ENCODE measurements around the gene PIK3C3. TPM values are rescaled to one million over a fixed set of nuclear protein-coding genes. Genes with fewer than 3 reads are reported as not detected.

Gene PIK3C3
- total RNA-seq, 1 experiment from 2014 or later = 50.8 TPM

DNA sequence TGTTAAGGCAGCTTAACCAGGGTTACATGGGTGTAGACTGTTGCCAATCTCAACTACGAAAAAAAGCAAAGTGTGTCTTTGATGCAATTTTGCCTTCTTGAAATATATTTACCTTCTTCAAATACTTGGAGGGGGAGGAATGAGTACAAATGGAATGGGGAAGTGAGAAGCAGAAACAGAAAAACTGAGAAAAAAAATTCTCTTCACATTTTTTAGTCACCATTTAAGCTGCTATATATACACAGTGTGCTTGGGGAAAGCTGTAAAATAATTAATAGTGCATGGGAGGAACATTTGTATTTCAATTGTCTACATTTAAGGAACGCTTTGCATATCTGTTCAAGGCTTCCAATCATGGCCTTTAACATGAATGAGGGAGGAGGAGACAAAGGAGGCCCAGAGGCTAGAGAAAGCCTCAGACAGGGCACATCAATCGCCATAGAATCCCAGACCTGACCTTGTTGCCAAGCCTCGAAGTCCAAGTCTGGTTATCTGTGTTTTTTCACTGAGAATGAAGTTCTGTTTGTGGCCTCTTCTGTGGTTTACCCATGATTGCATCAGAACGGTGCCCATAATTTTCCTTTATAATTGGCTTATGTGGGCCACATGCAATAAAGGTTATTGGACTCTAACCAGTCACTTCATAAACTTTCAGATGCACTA is 158.6 kb downstream of the PIK3C3 start:
- Histone ChIP-seq H3K36me3 (ENCODE audit: insufficient read depth, low read length, poor library complexity, severe bottlenecking) (no peaks in the 10 kb centered on the region), H3K4me3 (ENCODE audit: low read depth, low read length, poor library complexity, severe bottlenecking) (no peak overlapping the region), H3K9me3 (ENCODE audit: low read depth, low read length, poor library complexity, severe bottlenecking) (no peaks in the 10 kb centered on the region), H3K27me3 (replicated peaks; ENCODE audit: insufficient read depth, low read depth, low read length, poor library complexity) (no peaks in the 10 kb centered on the region), H3K27ac (ENCODE audit: low read depth, low read length, poor library complexity, severe bottlenecking) (peak overlapping the region; percentile 91), H3K4me1 (ENCODE audit: insufficient read depth, low read length, poor library complexity, severe bottlenecking) (peaks cover 26% of the 10 kb centered on the region)
- intact Hi-C loops (cut with micrococcal nuclease; ENCODE audit: unreplicated experiment) = loop anchor here (1.0 to 10.0 kb wide), 8 partner anchors 60 to 1481 kb away; partner anchors contain the start of gene SYT4
- peak; percentile 53 for DNase-seq (ENCODE audit: low spot score)
- ChIA-PET POLR2A (ENCODE audit: low non-redundant PET) (interaction anchor here (1.0 kb wide), 1 partner anchor 161 kb away, joined by 5 read pairs; no protein-coding TSS in a partner anchor), CTCF (interaction anchor here (0.9 to 1.8 kb wide), 8 partner anchors 60 to 1458 kb away, joined by 3 to 10 read pairs (median 4); partner anchors contain the start of gene SYT4)
- no TSS peak for BruUV-seq (replicated peaks)
- TF ChIP-seq CTCF (conservative IDR thresholded peaks at IDR 0.05; ENCODE audit: low read depth, low read length) (no peak), EZH2 (IDR thresholded peaks at IDR 0.05; ENCODE audit: borderline replicate concordance, low read depth, low read length, poor library complexity, severe bottlenecking) (no peak)

DNA sequence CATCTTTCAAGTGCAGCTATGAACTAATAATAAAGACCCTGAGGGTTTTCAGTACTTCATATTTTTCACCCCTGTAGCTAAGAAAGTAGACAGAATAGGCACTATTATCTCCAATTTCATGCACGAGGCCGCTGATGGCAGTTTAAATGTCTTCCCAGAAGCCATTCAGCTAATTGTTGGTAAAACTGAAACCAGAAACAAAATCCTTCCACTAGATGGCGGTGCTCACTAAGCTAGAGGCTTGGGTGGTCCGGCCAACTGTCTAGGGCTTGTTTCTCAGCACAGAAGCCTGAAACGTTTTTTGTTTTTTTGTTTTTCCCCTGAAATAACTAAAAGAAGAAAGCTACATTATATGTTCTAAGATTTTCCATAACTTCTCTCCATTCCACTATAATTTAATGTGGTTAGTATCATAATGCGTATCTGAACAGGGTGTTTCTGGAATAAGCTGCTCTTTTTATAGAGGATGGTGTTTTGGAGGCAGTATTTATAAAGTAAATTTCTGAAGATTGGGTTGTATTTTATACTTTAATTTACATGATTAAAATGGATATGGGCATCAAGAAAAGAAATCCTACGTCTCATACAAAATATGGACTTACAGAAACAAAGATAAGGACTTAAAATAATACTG is 159.4 kb downstream of the PIK3C3 start:
- intact Hi-C loops (cut with micrococcal nuclease; ENCODE audit: unreplicated experiment) = loop anchor here (1.0 to 10.0 kb wide), 8 partner anchors 61 to 1480 kb away; partner anchors contain the start of gene SYT4
- POLR2A ChIA-PET (ENCODE audit: low non-redundant PET) = interaction anchor here (1.0 kb wide), 1 partner anchor 161 kb away, joined by 5 read pairs; no protein-coding TSS in a partner anchor
- no peak for TF ChIP-seq EZH2 (IDR thresholded peaks at IDR 0.05; ENCODE audit: borderline replicate concordance, low read depth, low read length, poor library complexity, severe bottlenecking)
- TF ChIP-seq CTCF (conservative IDR thresholded peaks at IDR 0.05; ENCODE audit: low read depth, low read length) = peak; percentile 88
- peaks cover 26% of the 10 kb centered on the region for H3K4me1 ChIP-seq (ENCODE audit: insufficient read depth, low read length, poor library complexity, severe bottlenecking)
- no peak overlapping the region for H3K4me3 ChIP-seq (ENCODE audit: low read depth, low read length, poor library complexity, severe bottlenecking)
- H3K9me3 ChIP-seq (ENCODE audit: low read depth, low read length, poor library complexity, severe bottlenecking) = no peaks in the 10 kb centered on the region
- no peaks in the 10 kb centered on the region for H3K36me3 ChIP-seq (ENCODE audit: insufficient read depth, low read length, poor library complexity, severe bottlenecking)
- peak overlapping the region; percentile 91 for H3K27ac ChIP-seq (ENCODE audit: low read depth, low read length, poor library complexity, severe bottlenecking)
- CTCF ChIA-PET = interaction anchor here (0.6 to 1.8 kb wide), 12 partner anchors 27 to 1480 kb away, joined by 3 to 10 read pairs (median 4); partner anchors contain the start of gene SYT4
- peak; percentile 92 for DNase-seq (ENCODE audit: low spot score)
- H3K27me3 ChIP-seq (replicated peaks; ENCODE audit: insufficient read depth, low read depth, low read length, poor library complexity) = no peaks in the 10 kb centered on the region
- TSS peak; percentile 87 for BruUV-seq (replicated peaks)

DNA sequence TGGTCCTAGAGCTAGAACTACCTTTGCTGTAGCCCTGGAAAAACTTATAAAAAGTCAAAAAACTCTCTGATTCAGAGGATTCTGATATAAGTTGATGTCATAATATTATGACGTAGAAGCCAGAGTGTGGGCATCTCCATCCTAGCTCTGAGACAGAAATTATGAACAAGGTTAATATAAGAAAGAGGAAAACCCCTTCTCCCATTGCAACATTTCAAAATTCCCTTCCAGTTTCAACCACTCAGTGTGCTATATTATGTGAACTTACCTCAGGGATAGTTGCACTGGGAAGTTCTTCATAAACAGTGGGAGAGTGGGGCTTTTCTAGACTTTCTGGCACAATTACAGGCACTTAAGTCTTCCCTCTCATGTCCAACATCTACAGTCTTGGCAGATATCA is 171.6 kb downstream of the PIK3C3 start:
- CTCF ChIA-PET = no interaction called here
- Histone ChIP-seq H3K27ac (ENCODE audit: low read depth, low read length, poor library complexity, severe bottlenecking) (no peak overlapping the region), H3K36me3 (ENCODE audit: insufficient read depth, low read length, poor library complexity, severe bottlenecking) (no peaks in the 10 kb centered on the region), H3K9me3 (ENCODE audit: low read depth, low read length, poor library complexity, severe bottlenecking) (peaks cover 3% of the 10 kb centered on the region), H3K4me1 (ENCODE audit: insufficient read depth, low read length, poor library complexity, severe bottlenecking) (peaks cover 3% of the 10 kb centered on the region), H3K27me3 (replicated peaks; ENCODE audit: insufficient read depth, low read depth, low read length, poor library complexity) (no peaks in the 10 kb centered on the region), H3K4me3 (ENCODE audit: low read depth, low read length, poor library complexity, severe bottlenecking) (no peak overlapping the region)
- POLR2A ChIA-PET (ENCODE audit: low non-redundant PET) = no interaction called here
- intact Hi-C loops (cut with micrococcal nuclease; ENCODE audit: unreplicated experiment) = no loop called here
- DNase-seq (ENCODE audit: low spot score) = no peak
- no peak for TF ChIP-seq CTCF (conservative IDR thresholded peaks at IDR 0.05; ENCODE audit: low read depth, low read length)
- BruUV-seq (replicated peaks) = no TSS peak

Data from A673 (cell line).